GM18499 (cell line): Measurements from ENCODE around the gene INSRR.

Experiments used
- ATAC-seq: cut with Tn5 transposase; IDR thresholded peaks from one replicate; pipeline ENCODE4 v1.9.1; 2021; ENCODE audit warnings: moderate number of reproducible peaks; ENCODE audit not compliant: insufficient read depth, unreplicated experiment

Gene INSRR

GRCh38 chr1:156858959-156859522 lies at the start of gene INSRR:
Gene INSRR, minus strand, starts transcription at chr1:156859117. Its CDS starts 496 bp downstream, at chr1:156858621.
- no peak for ATAC-seq

- ATAC-seq, result no peak
Observed at GRCh38 chr1:156908541-156908940, 49.6 kb upstream of the INSRR start.

DNA sequence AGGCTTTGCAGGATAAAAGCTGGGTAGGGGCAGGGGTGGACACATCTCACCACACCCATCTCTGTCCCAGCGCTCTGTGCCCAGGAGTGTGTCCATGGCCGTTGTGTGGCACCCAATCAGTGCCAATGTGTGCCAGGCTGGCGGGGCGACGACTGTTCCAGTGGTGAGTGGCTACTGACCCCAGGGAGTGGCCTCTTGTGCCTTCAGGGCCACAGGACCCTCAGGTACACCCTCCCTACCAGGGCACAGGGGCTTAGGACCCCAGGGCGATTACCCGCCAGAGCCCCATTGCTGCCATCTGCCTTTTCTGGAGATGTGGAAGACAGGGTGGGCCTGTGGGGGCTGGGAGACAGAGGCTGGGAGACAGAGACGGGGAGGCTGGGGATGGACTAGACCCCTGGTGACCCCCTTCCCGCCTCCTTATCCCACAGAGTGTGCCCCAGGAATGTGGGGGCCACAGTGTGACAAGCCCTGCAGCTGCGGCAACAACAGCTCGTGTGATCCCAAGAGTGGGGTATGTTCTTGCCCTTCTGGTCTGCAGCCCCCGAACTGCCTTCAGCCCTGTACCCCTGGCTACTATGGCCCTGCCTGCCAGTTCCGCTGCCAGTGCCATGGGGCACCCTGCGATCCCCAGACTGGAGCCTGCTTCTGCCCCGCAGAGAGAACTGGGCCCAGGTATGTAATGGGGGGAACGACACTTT lies 47.4 kb upstream of the INSRR start:
- no peak for ATAC-seq

DNA sequence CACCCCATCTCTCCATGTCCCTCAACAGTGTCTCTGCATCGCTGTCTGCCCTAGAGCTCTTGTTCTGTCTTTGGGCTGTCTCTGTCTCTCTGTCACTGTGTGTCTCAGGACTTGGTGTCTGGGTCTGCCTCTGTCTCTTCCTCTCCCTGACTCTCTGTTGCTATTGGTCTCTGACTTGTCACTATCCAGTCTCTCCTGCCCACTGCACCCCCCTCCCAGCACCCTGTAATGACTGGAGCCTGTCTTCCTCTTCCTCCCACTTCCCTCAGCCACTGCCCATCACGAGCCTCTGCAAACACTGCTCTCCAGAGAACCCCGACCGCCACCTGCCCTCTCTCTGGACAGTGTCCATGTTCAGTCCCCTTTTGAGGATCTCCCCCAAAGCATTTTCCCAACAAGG lies 46.7 kb upstream of the INSRR start:
- no peak for ATAC-seq

DNA sequence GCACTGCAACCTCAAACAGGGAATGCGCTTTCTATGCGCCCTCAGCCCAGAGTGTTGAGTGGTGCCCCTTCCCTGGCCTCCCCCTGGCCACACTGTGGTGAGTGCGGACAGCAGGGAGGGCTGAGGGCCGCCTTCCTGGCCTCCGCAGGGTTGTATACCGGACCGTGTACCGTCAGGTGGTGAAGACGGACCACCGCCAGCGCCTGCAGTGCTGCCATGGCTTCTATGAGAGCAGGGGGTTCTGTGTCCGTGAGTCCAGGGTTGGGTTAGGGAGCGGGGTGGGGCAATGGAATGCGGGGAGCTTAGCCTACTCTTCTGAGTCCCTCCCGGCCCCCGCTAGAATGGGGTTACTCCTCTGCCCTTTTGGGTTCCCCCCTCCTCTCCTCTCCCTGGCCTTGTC lies 46.3 kb upstream of the INSRR start:
- no peak for ATAC-seq

DNA sequence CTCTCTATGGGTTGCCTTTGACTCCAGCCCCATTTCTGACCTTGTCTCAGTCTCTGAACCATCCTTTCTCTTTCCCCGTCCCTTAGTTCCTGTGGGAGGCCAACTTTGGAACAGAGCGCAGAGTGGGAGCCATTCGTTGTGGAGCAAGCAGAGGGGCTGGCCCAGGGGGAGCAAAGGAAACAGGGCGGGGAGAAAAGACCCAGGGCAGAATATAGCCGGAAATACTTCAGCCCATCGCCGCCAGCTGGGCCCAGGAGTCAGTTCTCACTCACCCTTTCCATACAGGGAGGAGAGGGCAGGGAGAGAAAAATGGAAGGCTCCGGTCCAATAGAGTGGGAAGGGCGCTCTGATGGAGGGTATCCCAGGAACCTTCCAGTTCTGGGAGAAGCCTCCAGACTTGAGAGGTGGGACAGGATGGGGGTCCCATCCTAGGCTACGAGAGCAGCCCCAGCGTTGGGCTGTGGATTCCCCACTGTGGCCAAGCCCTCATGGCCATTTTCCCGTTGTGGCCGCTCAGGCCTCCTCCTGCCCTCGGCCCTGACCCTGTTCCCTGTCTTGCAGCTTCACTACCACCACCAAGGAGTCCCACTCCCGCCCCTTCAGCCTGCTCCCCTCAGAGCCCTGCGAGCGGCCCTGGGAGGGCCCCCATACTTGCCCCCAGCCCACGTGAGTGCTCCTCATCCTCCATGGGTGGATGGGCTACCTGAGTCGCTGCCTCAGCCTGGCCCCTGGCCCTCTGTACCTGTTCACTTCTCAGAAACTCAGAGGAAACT lies 45.5 kb upstream of the INSRR start:
- ATAC-seq, result no peak

- no peak for ATAC-seq
Observed at GRCh38 chr1:156903328-156904091, 44.6 kb upstream of the INSRR start.

GRCh38 chr1:156901966-156902915 lies 43.3 kb upstream of the INSRR start:
- ATAC-seq, result no peak

- ATAC-seq, result no peak
Observed at GRCh38 chr1:156901590-156901900, 42.6 kb upstream of the INSRR start.

DNA sequence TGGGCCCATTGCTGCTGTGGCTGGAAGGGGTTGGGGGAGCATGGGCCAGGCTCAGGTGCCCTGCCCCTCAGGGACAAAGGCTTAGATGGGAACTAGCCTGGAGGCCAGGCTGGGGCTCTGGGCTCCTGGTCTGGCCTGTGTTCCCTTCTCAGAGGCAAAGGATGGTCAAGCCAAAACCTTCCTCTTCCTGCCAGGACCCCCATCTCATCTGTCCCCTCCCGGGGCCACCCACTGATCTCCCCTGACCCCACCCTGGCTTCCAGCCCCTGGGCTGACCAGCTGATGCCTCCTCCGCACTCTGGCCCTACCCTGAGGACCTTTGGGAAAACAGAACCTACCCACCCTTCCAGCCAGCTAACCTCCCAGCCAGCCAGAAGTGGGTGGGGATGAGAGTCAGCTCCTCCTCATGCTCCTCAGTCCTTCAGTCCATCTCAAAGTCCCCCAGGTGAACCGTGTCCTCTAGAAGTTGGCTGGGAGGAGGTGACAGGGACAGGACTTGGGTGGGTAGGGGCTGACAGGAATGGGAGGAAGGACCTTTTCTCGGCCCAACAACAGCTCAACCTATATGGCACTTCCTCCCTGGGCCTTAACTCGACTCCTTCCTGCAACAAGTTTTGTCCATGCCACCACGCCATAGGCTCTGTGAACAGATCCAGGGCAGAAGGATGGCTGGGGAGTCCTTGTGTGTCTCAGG lies 42.1 kb upstream of the INSRR start:
- ATAC-seq, result no peak

DNA sequence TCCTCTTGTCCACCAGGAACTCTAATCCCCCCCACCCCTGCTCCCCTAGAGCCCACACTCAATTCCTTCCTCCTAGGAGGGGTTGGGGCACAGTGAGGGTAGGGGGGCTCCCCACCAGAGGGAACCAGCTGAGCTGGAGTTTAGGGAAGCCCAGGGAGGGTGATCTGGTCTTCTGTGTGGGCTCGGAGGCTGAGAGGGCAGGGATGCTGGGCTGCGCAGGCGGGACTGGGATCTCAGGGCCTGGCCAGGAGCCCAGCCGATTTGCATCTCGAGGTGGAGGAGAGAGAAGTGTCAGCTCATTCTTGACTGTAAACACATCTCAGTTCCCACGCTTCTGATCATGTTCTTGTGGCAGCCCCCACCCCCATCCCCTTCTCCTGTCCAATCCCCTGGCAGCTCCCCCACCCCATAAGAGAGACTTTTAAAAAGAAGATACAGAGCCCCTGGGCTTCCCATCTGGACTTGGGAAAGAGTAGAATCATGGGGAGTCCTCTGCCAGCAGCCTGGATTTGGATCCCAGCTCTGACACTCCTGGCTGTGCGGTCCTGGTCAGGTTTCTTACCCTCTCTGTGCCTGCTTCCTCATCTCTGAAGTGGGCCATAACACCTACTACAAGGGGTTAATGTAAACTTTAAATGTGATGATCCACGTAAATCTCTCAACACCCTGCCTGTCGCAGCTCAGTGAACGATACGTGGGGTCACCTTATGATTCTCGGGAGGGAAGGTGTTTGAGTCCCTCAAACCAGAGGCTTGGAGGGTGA lies 41.2 kb upstream of the INSRR start:
- no peak for ATAC-seq

DNA sequence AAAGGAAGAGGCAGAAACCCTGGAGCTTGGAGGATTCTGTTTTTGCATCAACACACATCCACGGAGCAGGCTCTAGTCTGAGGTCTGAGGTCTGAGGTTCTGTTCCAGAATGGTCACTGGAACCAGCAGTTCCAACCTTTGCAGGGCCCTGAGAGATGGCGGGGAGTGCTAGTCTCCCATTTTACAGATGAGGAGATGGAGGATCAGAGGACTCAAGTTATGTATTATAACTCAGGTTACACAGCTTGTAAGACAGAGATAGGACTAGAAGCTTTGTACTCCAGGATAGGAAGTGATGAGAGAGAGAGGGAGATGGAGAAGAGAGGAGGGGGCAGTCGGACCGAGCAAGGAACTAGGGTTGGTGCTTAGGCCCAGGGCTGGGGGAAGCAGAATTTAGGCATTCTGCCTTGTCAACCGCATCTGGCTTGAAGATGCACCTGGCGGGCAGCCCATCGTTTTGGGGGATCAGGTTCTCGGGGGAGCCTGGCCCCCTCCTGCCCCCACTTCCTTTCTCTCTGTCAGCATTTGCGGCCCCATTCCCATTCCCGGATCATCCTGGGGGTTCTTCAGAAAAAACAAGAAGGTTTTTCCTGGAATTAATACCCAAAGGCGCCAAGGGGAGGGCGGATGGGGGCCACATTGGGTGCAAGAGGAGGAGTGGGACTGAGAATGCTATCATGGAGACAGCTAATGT lies 40.2 kb upstream of the INSRR start:
- ATAC-seq, result no peak

DNA sequence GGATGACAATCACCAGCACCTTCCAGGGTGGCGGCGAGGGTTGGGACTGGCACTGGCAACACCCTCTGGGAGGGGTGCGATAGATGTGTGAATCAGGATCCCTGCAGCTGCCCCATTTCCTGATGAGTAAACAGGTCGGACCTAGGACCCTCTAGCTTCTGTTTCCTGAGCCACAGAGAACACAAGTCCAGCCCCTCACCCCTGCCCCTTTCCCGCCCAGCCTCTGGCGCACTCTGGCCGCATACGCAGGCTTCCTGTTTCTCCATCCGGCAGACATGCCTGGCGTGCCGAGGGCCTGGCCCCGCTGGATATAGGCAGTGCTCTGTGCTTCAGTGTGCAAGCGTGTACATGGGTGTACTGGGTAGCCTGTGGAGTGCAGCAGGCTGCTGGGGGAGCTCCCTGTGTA lies 39.2 kb upstream of the INSRR start:
- ATAC-seq, result no peak

DNA sequence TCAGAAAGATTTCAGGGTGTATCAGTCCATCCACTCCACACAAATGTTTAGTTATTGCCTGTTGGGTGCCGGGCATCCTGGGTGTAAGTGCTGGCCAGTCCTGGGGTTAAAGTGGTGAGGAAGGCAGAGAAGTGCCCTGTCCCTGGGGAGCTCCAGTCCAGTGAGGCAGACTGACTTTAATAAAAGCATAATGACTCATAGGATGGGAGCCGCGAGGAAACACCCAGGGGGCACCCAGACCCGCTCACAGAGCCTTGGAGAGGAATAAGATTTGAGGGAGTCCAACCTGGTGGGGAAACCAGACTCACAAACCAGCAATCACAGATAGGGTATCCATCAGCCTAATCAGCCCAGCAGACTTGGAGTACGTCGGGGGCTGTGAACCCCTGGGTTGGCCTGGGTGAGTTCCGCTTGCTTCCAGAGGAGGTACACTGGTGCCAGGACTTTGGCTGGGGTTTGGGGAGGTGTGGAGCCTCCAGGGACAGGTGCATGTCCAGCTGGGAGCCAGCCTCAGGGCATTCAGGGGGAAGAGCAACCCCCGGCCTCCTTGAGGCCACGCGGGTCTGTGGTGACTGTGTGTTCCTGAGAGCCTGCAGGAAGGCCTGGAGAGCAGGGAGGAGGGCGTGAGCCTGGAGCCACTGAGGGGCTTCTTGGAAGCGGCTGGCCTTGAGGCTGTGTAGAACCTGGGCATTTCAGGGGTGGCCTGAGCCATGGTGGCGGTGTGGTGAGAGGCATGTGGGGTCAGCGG lies 38.3 kb upstream of the INSRR start:
- ATAC-seq, result no peak

GRCh38 chr1:156896490-156897033 lies 37.6 kb upstream of the INSRR start:
- no peak for ATAC-seq

DNA sequence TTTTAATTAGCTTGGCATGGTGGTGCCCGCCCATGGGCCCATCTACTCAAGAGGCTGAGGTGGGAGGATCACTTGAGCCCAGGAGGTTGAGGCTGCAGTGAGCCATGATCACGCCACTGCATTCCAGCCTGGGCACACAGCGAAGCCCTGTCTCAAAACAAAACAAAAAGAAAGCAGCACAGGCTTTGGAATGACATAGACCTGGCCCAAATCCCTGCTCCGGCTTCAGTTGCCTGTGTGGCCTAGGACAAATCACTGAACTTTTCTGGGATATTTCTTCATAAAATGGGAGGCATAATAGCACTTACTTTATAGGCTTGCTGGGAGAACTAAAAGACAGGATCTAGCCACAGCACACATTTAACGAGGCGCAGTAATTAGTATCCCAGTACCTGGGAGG lies 37.0 kb upstream of the INSRR start:
- no peak for ATAC-seq

DNA sequence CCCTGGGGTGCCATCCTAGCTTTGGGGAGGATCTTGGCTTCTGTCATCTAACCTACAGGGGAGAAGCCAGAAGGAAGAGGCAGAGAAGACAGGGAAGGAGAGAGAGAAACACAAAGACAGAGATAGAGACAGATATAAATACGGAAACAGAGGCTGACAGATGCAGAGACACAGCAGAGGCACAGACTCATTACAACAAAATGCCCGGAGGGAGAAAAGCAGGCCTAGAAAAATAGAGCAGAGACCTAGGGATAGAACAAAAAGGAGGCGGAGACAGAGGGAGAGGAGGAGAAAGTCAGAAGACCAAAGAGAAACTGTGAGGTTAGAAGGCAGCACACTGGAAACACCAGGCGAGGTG lies 36.5 kb upstream of the INSRR start:
- ATAC-seq, result no peak
